HL-60/S4 treated with retinoic acid at 250 ng/mL for 4 days and 3 days (cell line): ENCODE measurements around the gene PTPRO.
"Not testable (repeated sequence)": the region's sequence is repeated elsewhere in the genome, so short reads cannot be mapped to it uniquely, and the experiment has no call there.

Experiments used
- in situ Hi-C: fragments of 300-500 bp; cut with MboI; formaldehyde crosslinking; loops from 2 replicates; pipeline ENCODE4 v1.7.0; 2022; ENCODE audit warnings: low sequenced_read_pairs

PTPRO gene

GRCh38 chr12:15597125-15597830, 275.0 kb downstream of the PTPRO start:
- in situ Hi-C loops, result loop anchor here (10.0 kb wide), 1 partner anchor 258 kb away; no protein-coding TSS in a partner anchor

- in situ Hi-C loops, result loop anchor here (10.0 kb wide), 1 partner anchor 255 kb away; no protein-coding TSS in a partner anchor
Observed at GRCh38 chr12:15599266-15600037, 277.1 kb downstream of the PTPRO start.

DNA sequence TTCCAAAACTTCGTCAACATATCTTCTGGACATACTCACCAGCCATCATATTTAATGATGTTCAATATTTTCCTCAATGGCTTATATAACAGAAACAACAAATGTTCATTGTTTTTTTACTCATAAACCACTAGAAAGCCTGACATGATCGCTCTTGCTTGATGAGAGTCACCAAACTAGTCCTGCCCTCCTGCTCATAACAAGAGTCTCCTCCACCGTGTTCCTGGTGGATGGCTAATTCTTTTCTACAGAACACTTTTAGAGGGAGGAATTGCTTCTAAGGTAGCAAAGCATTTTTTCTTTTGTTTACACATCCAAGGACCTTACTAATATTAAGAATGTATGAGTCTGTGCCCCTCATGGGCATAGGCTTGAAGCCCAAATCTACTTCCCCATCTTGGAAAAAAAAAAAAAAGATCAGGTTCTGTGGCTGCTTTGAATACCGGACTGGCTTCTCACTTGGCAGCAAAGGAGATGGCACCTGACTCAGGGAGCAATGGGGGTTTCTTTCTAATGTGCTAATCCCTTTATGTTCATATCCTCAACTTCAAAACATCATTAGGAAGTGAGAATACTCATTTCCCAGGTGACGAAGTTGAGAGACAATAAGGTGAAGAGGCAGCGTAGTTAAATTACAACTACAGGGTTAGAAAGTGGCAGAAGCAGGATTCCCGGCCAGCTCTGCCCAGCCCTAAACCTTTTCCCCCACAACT, 278.1 kb downstream of the PTPRO start:
- in situ Hi-C loops, result no loop called here

- in situ Hi-C loops, result no loop called here
Observed at GRCh38 chr12:15601210-15601800, 279.0 kb downstream of the PTPRO start.

GRCh38 chr12:15602051-15602672, 279.9 kb downstream of the PTPRO start:
- in situ Hi-C loops, result no loop called here

- in situ Hi-C loops, result no loop called here
Observed at GRCh38 chr12:15603474-15604085, 281.3 kb downstream of the PTPRO start.

- in situ Hi-C loops, result no loop called here
Observed at GRCh38 chr12:15605881-15606590, 283.7 kb downstream of the PTPRO start.

DNA sequence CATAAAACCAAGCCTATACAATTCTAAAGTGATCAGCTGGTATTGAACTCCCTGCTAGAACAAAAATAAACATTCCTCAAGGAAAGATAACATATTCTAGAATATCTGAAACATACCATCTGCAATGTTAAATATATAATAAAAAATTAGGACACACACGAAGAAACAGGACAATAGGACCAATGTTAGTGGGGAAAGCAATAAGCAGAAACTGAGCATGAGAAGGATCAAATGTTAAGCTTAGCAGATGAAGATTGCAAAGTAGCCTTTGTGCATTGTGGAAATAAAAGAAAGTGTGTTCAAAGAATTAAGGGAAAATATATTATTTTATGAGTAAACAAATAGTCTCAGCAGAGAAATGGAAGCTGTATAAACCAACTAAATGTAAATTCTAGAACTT, 286.1 kb downstream of the PTPRO start:
- in situ Hi-C loops, result no loop called here

- in situ Hi-C loops, result no loop called here
Observed at GRCh38 chr12:15608941-15609340, 286.6 kb downstream of the PTPRO start.

- in situ Hi-C loops, result no loop called here
Observed at GRCh38 chr12:15613981-15614380, 291.7 kb downstream of the PTPRO start.

DNA sequence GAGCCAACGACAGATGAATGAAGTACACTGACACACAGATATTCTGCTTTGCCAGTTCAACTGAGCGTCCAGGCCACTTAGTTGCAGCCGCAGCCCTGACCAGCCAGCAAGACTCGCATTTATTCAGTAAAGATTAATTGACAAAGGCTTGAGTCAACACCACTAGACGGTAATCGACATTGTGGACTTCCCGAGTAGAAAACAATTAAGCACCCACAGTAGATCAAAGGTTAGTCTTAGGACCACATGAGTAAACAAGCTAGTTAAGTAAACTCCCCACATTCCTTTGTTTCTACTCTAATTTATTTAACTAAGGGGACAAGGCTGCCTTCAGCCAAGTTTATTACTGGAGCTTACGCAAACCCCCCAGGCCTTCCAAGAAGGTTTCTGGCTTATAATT, 294.2 kb downstream of the PTPRO start:
- in situ Hi-C loops, result not testable (repeated sequence)

GRCh38 chr12:15620741-15621539, 298.6 kb downstream of the PTPRO start:
- in situ Hi-C loops, result no loop called here

DNA sequence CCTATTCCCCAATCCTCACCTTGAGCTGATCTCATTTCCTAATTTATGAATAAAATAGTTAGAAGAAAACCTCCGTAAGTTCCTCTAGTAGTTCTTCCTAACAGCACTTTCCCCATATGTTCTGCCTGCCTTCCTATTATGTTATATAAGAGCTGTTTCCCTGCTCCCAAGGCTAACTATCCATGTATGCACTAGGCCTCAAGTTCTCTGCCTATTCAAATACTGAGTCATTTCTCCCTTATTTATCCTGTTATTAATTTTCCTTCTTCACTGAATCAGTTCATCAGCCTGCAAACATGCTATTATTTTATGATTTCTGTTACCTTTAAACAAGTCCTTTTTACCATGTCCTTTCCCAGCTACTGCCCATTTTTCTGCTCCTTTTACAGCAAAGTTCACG, 302.8 kb downstream of the PTPRO start:
- in situ Hi-C loops, result no loop called here

DNA sequence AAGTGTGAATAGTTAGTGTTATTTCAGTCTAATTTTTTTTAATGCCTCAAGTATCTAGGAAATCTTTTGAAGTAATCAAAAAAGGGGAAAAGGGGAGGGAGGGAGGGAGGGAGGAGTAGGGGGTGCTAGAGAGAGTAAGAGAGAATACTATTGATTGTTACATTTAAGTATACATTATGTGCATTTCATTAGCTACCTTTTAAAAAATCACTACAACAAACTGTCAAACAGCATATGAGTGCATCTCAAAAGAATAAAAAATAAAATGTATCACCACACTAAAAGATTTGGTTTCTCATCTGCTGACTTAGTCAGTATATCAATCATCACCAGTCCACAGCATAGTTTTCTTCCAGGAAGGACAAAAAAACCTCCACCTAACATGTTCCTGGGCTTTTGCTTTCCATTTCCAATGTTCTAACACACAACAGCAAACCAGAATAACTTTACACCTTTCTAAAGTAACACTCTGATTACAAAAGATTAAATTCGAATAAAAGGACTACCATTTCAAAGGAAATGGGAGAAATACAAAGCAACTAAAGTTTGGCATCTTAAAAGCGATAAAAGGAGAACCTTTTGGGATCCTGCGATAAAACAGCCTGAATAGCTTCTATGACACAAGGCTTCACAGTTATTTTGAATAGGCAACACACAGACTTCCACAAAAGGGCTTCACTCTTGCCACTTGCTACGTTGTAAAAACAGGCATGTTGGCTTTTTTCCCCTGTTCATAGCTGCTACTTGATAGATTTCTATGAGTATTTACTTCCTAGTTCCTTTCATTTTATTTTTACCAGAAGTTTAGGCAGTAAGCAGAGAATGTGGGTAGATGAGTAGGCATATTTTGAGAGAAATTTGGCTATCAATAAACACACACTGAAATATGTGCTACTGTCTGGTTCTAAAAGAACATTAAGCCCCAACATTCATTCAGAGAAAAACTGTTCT, 306.0 kb downstream of the PTPRO start:
- in situ Hi-C loops, result no loop called here

DNA sequence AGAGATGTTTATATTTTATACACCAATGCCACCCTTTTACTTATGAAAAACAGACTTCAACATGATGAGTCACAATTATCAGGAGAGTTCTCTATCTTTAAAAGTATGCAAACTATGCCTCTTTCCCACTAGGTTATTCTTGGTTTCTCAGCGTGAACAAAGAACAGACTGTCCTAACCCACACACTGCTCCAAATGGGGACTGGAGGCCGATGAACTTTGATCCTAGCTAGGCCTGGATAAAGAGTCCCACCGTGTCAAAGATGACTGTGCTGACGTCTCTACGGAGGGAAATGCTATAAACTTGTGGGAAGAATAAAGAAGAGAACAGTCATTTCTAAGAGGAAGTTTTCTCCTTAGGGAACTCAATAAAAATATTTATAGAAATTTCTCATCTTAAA, 306.8 kb downstream of the PTPRO start:
- in situ Hi-C loops, result no loop called here

DNA sequence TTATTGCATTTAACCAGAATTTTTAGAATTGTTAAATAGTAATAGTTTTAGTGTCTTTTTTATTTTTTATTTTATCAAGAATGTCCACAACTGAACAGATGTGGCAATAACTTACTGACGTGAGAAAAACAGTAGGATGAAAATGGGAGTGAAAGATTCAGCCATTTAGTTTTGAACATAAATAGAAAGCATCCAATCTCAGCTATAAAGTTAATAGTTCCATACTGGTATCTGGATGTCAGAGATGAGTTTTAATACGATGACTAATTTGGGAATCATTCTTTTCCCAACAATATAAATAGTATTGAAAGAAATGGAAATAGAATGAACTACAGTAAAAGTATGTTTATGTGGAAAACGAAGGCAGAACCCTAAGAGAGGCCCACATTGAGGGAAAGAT, 307.5 kb downstream of the PTPRO start:
- in situ Hi-C loops, result no loop called here

DNA sequence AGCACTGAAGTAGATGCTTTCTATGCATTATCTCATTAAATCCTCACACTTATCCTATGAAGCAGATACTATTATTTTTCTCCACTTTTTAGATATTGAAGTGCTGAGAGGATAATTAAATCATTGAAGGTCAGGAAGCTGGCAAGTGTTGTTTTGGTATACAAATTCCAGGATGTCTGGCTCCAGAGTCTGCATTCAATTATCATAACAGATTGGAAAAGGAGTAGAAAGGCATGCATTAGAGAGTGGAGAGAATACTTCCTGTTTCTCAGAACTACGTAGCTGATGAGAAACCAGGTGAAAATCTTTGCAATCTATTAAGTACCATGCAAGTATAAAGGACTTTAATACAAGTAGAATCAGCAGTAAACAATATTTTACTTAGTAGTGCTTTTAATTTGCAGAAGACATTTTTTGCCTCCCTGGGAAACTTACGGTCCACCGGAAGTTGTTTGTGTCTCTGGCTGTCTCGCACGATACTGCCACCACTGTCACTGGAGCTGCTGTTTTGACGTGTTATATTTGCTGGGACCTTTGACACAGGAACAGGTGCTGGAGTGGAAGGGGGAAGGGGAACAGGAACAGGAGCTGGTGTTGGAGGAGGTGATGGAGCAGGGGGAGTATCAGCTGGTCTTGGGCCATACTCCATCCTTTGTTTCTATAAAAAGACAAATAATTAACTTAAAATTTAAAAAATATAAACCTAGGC, 308.9 kb downstream of the PTPRO start:
- in situ Hi-C loops, result no loop called here
